Calu3 (cell line): ENCODE data around the gene CD1D. TPM values are rescaled to one million over a fixed set of nuclear protein-coding genes. Genes with fewer than 3 reads are reported as not detected.
"Not testable (repeated sequence)": the region's sequence is repeated elsewhere in the genome, so short reads cannot be mapped to it uniquely, and the experiment has no call there.

ENCODE experiments used
- BruUV-seq: library from RNA; stranded (reverse); fragments of 400-500 nt; replicated peaks from 2 replicates; lab custom pipeline; 2021; lab: Mats Ljungman, UMichigan
- CTCF ChIA-PET: fragments of 300-600 bp; sonication (Branson Sonifier 250); formaldehyde crosslinking; loops from one replicate; lab custom pipeline; 2022; ENCODE audit warnings: antibody characterized with exemption; lab: Charles Lee
- DNase-seq: peaks from one replicate; pipeline ENCODE4 v3.0.0; 2022
- H3K27ac Mint-ChIP-seq: one replicate; pipeline ENCODE4 v1.8.0; 2022; ENCODE audit warnings: mixed read lengths; ENCODE audit not compliant: unreplicated experiment
- H3K27me3 Mint-ChIP-seq: one replicate; pipeline ENCODE4 v1.8.0; 2022; ENCODE audit warnings: mixed read lengths; ENCODE audit not compliant: unreplicated experiment
- H3K36me3 Mint-ChIP-seq: one replicate; pipeline ENCODE4 v1.8.0; 2022; ENCODE audit warnings: mild to moderate bottlenecking, moderate library complexity, mixed read lengths; ENCODE audit not compliant: insufficient read depth, unreplicated experiment
- H3K4me1 Mint-ChIP-seq: one replicate; pipeline ENCODE4 v1.8.0; 2022; ENCODE audit warnings: mild to moderate bottlenecking, low read depth, mixed read lengths; ENCODE audit not compliant: unreplicated experiment
- H3K4me3 Mint-ChIP-seq: one replicate; pipeline ENCODE4 v1.8.0; 2022; ENCODE audit warnings: mild to moderate bottlenecking, low read depth, moderate library complexity, mixed read lengths; ENCODE audit not compliant: unreplicated experiment
- H3K9me3 Mint-ChIP-seq: one replicate; pipeline ENCODE4 v1.8.0; 2022; ENCODE audit warnings: low read depth, mixed read lengths; ENCODE audit not compliant: unreplicated experiment
- CTCF ChIP-seq: fragments of 200-600 bp; IDR thresholded peaks from one replicate; pipeline ENCODE4 v1.8.0; 2022; ENCODE audit warnings: antibody characterized with exemption; ENCODE audit not compliant: unreplicated experiment
- intact Hi-C: fragments of 100-400 bp; cut with micrococcal nuclease; formaldehyde crosslinking; loops from one replicate; pipeline ENCODE4 v1.10.0; 2022; ENCODE audit not compliant: unreplicated experiment
- total RNA-seq: library from RNA; stranded (reverse); gene quantifications from 2 replicates; pipeline ENCODE4 v1.2.3, GENCODE V29; 2022

The CD1D gene
- total RNA-seq, 1 experiment from 2014 or later: 0.76 TPM

DNA sequence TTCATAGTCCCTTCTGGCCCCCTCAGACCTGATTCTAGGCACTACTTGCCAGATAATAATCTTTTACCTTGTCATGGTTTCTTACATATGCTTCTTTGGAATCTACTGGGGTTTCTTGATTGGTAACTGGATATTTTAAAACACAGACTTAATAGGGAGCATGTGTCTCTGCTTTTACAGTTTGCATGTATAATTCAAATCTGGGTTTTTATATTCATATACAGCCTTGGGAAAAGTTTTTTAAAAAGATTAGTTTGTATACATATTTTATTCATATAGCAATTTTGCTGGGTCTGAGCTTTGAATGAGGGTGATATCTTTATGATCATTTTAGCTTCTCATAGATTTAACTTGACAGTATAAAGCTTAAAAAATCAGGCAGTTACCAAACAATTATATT lies 21.1 kb upstream of the CD1D start:
- BruUV-seq: no TSS peak
- peaks cover 3% of the 10 kb centered on the region for H3K4me1 Mint-ChIP-seq
- H3K27me3 Mint-ChIP-seq: peaks cover 32% of the 10 kb centered on the region
- H3K27ac Mint-ChIP-seq: no peak overlapping the region
- CTCF ChIA-PET: no interaction called here
- H3K36me3 Mint-ChIP-seq: no peaks in the 10 kb centered on the region
- no peaks in the 10 kb centered on the region for H3K9me3 Mint-ChIP-seq
- DNase-seq: no peak
- no peak for TF ChIP-seq CTCF
- no peak overlapping the region for H3K4me3 Mint-ChIP-seq
- intact Hi-C loops: no loop called here

GRCh38 chr1:158161446-158161845 lies 19.2 kb upstream of the CD1D start:
- CTCF ChIA-PET: interaction anchor here (0.6 to 1.4 kb wide), 2 partner anchors 24 to 1465 kb away, joined by 4 read pairs; no protein-coding TSS in a partner anchor
- no peak for TF ChIP-seq CTCF
- BruUV-seq: no TSS peak
- intact Hi-C loops: no loop called here
- no peaks in the 10 kb centered on the region for H3K4me1 Mint-ChIP-seq
- peaks cover 3% of the 10 kb centered on the region for H3K9me3 Mint-ChIP-seq
- H3K36me3 Mint-ChIP-seq: no peaks in the 10 kb centered on the region
- no peak for DNase-seq
- no peak overlapping the region for H3K4me3 Mint-ChIP-seq
- peaks cover 32% of the 10 kb centered on the region for H3K27me3 Mint-ChIP-seq
- no peak overlapping the region for H3K27ac Mint-ChIP-seq

DNA sequence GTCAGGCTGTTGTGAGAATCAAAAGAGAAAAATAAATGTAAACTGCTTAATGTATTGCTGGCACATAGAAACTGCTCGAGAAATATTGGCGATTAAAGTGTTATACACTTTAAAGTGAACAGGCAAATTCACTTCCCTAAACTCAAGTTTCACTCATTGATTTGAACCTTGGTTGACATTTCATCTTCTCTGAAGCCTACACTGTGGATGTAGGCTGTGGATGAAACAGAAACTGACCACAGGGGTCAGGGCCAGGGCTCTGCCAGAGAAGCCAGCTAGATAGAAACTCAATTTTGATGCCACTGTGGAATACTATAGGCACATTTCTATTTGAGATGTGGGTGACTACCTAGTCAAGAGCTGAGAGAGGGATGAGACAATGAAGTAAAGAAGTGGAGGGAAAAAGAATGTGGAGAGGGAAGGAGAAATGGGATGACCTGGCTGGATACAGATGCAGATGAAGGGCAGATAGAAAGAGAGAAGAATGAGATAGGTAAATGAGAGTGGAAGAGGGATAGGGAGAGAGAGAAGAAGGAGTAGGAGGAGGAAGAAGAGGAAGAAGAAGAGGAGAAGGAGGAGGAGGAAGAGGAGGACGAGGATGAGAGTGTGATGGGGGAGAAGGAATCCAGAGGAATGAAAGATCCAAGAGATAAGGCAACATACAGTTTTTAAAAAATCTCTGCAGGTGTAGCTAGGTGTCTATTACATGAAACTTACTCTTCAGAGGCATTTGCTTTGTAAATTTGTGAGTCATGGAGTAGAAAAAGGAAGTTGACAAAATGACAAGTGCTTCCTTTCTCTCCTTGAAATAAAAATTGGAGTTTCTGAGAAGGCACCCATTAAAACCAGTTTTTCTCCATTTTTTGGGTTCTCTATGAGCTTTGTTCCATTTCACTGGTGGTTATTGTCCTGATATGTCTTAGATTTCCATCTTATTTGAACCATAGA lies 17.4 kb upstream of the CD1D start:
- no peaks in the 10 kb centered on the region for H3K4me1 Mint-ChIP-seq
- intact Hi-C loops: no loop called here
- no peak for TF ChIP-seq CTCF
- no TSS peak for BruUV-seq
- no peak overlapping the region for H3K27ac Mint-ChIP-seq
- H3K36me3 Mint-ChIP-seq: no peaks in the 10 kb centered on the region
- H3K9me3 Mint-ChIP-seq: peaks cover 3% of the 10 kb centered on the region
- no peak for DNase-seq
- H3K27me3 Mint-ChIP-seq: peaks cover 32% of the 10 kb centered on the region
- H3K4me3 Mint-ChIP-seq: no peak overlapping the region
- CTCF ChIA-PET: interaction anchor here (0.6 kb wide), 1 partner anchor 38 kb away, joined by 9 read pairs; no protein-coding TSS in a partner anchor

GRCh38 chr1:158169105-158169504 lies 11.6 kb upstream of the CD1D start:
- CTCF ChIA-PET: interaction anchor here (0.7 kb wide), 1 partner anchor 35 kb away, joined by 3 read pairs; no protein-coding TSS in a partner anchor
- TF ChIP-seq CTCF: no peak
- Mint-ChIP-seq H3K36me3 (no peaks in the 10 kb centered on the region), H3K27ac (no peak overlapping the region), H3K9me3 (peaks cover 3% of the 10 kb centered on the region), H3K27me3 (no peaks in the 10 kb centered on the region), H3K4me1 (no peaks in the 10 kb centered on the region), H3K4me3 (no peak overlapping the region)
- DNase-seq: no peak
- intact Hi-C loops: no loop called here
- BruUV-seq: no TSS peak

GRCh38 chr1:158175915-158176314 lies 4.8 kb upstream of the CD1D start:
- DNase-seq, H3K4me3 Mint-ChIP-seq, H3K27ac Mint-ChIP-seq, CTCF ChIA-PET, BruUV-seq, H3K9me3 Mint-ChIP-seq, intact Hi-C loops, H3K36me3 Mint-ChIP-seq: not testable (repeated sequence)
- peaks cover 16% of the 10 kb centered on the region for H3K4me1 Mint-ChIP-seq
- peaks cover 18% of the 10 kb centered on the region for H3K27me3 Mint-ChIP-seq
